Cardiac muscle cell (in vitro differentiated cells and primary cell): ENCODE results near the gene FOXK1. TPM values are rescaled to one million over a fixed set of nuclear protein-coding genes. Genes with fewer than 3 reads are reported as not detected.

Source experiments
- DNase-seq, 2 donors: peaks; one replicate each; pipeline versions ENCODE4 v3.0.0 to v3.0.0-alpha.2; 2010 to 2017; ENCODE audit warnings: low read depth in 1 of 2, low spot score in 1 of 2
- H3K27ac ChIP-seq: fragments of 200-600 bp; sonication (generic); 2 replicates; pipeline ENCODE4 v1.5.1; 2016
- H3K27me3 ChIP-seq: fragments of 200-600 bp; sonication (generic); 2 replicates; pipeline ENCODE4 v1.6.0; 2016; ENCODE audit warnings: control low read depth
- H3K36me3 ChIP-seq: fragments of 200-600 bp; sonication (generic); 2 replicates; pipeline ENCODE4 v1.5.1; 2016; ENCODE audit warnings: control low read depth
- H3K4me1 ChIP-seq: fragments of 200-600 bp; sonication (generic); 2 replicates; pipeline ENCODE4 v1.8.1; 2017; ENCODE audit warnings: low read depth, mild to moderate bottlenecking, mixed run types
- H3K4me3 ChIP-seq: fragments of 200-600 bp; sonication (generic); 2 replicates; pipeline ENCODE4 v1.5.1; 2016; ENCODE audit warnings: mild to moderate bottlenecking
- H3K9me3 ChIP-seq: fragments of 200-600 bp; sonication (generic); 2 replicates; pipeline ENCODE4 v1.5.1; 2017; ENCODE audit warnings: low read depth, mild to moderate bottlenecking, control low read depth
- CTCF ChIP-seq: IDR thresholded peaks from 2 replicates; pipeline ENCODE4 v1.5.1; 2012; ENCODE audit warnings: low read depth, mild to moderate bottlenecking, low read length
- polyA plus RNA-seq: library from polyadenylated mRNA; unstranded; fragments of >200 nt; fragmentation: Nextera tagmentation; extraction: Ambion mirVana; gene quantifications from 2 replicates; pipeline ENCODE4 v1.2.1, GENCODE V29; 2016
- total RNA-seq: library from RNA; depleted of rRNA; stranded (reverse); fragments of >200 nt; gene quantifications from 2 replicates; pipeline ENCODE4 v1.2.3, GENCODE V29; 2016

The FOXK1 gene
- total and polyA plus RNA-seq, 2 experiments from 2014 or later, result 8.7 to 55.0 TPM

GRCh38 chr7:4806983-4807597 lies 125.0 kb downstream of the FOXK1 start:
- no peak for TF ChIP-seq CTCF
- H3K4me3 ChIP-seq, result no peak overlapping the region
- no peaks in the 10 kb centered on the region for H3K27me3 ChIP-seq
- no peaks in the 10 kb centered on the region for H3K9me3 ChIP-seq
- H3K27ac ChIP-seq, result no peak overlapping the region
- no peak for DNase-seq
- H3K4me1 ChIP-seq, result no peaks in the 10 kb centered on the region
- H3K36me3 ChIP-seq, result peaks cover 3% of the 10 kb centered on the region

DNA sequence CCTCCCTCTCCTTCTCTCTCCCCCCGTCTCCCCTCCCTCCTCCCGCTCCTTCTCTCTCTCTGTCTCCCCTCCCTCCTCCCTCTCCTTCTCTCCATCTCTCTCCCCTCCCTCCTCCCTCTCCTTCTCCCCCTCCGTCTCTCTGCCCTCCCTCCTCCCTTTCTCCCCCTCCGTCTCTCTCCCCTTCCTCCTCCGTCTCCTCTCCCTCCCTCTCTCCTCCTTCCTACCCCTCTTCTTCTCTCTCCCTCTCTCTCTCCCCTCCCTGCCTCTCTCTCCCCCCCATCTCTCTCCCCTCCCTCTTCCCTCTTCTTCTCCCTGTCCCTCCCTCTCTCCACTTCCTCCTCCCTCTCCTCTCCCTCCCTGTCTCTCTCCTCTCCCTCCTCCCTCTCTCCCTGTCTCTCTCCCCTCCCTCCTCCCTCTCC lies 125.5 kb downstream of the FOXK1 start:
- no peaks in the 10 kb centered on the region for H3K4me1 ChIP-seq
- DNase-seq, result no peak
- H3K9me3 ChIP-seq, result no peaks in the 10 kb centered on the region
- no peak overlapping the region for H3K27ac ChIP-seq
- no peaks in the 10 kb centered on the region for H3K27me3 ChIP-seq
- H3K36me3 ChIP-seq, result peaks cover 3% of the 10 kb centered on the region
- no peak for TF ChIP-seq CTCF
- no peak overlapping the region for H3K4me3 ChIP-seq

DNA sequence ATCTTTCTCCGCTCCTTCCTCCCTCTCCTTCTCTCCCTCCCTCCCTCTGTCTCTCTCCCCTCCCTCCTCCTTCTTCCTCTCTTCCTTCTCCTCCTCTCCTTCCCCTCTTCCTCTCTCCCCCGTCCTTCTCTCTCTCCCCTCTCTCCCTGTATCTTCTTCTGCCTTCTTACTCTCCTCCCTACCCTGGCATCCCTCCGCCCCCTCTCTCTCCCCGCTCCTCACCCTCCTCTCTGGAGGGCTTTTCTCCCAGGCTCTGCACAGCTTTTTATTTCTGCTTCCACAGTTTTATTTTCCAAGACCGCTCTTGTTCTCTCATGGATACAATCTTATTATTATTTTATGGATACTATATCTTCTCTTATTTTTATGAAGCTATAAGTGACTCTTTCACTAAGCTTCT lies 125.9 kb downstream of the FOXK1 start:
- TF ChIP-seq CTCF, result no peak
- Histone ChIP-seq H3K27ac (no peak overlapping the region), H3K27me3 (no peaks in the 10 kb centered on the region), H3K36me3 (peaks cover 3% of the 10 kb centered on the region), H3K4me1 (no peaks in the 10 kb centered on the region), H3K4me3 (no peak overlapping the region), H3K9me3 (no peaks in the 10 kb centered on the region)
- DNase-seq, result no peak

GRCh38 chr7:4808565-4808964 lies 126.5 kb downstream of the FOXK1 start:
- no peak overlapping the region for H3K27ac ChIP-seq
- no peaks in the 10 kb centered on the region for H3K9me3 ChIP-seq
- H3K36me3 ChIP-seq, result peaks cover 5% of the 10 kb centered on the region
- DNase-seq, result no peak
- no peaks in the 10 kb centered on the region for H3K27me3 ChIP-seq
- TF ChIP-seq CTCF, result no peak
- no peak overlapping the region for H3K4me3 ChIP-seq
- H3K4me1 ChIP-seq, result no peaks in the 10 kb centered on the region

GRCh38 chr7:4809091-4809591 lies 127.0 kb downstream of the FOXK1 start:
- no peaks in the 10 kb centered on the region for H3K27me3 ChIP-seq
- no peak overlapping the region for H3K4me3 ChIP-seq
- H3K4me1 ChIP-seq, result no peaks in the 10 kb centered on the region
- DNase-seq, result no peak
- no peaks in the 10 kb centered on the region for H3K9me3 ChIP-seq
- TF ChIP-seq CTCF, result no peak
- H3K27ac ChIP-seq, result no peak overlapping the region
- peaks cover 9% of the 10 kb centered on the region for H3K36me3 ChIP-seq
